CD4-positive, alpha-beta T cell (primary cell): ENCODE measurements around the gene SCFD1. TPM values are rescaled to one million over a fixed set of nuclear protein-coding genes. Genes with fewer than 3 reads are reported as not detected.

ENCODE experiments used
- ATAC-seq: fragments of 200-7000 bp; cut with Tn5 transposase; one replicate; pipeline ENCODE4 v1.10.0; 2022; ENCODE audit warnings: mild to moderate bottlenecking; ENCODE audit not compliant: poor library complexity
- CTCF ChIA-PET: fragments of 350-600 bp; sonication (Branson Sonifier 250); formaldehyde crosslinking; loops from one replicate; lab custom pipeline; 2021; ENCODE audit warnings: antibody characterized with exemption, inconsistent platforms; lab: Charles Lee
- POLR2A ChIA-PET: fragments of 350-600 bp; sonication (Branson Sonifier 250); formaldehyde crosslinking; loops from one replicate; lab custom pipeline; 2021; ENCODE audit warnings: antibody characterized with exemption, inconsistent platforms; lab: Charles Lee
- DNase-seq, 14 experiments: peaks; one replicate each; pipeline ENCODE4 v3.0.0-alpha.2; 2013 to 2020; ENCODE audit warnings: mixed read lengths in 2 of 14
- H3K27ac ChIP-seq, 2 donors: one replicate each; pipeline versions ENCODE4 v1.5.1 to v1.7.0; 2013; ENCODE audit warnings: low read length in 2 of 2, low read depth in 1 of 2, mild to moderate bottlenecking in 1 of 2
- H3K27me3 ChIP-seq, 2 experiments: 1 replicate in 1 of 2; 2 replicates in 1 of 2; pipeline versions ENCODE4 v1.6.1 to v1.7.0; 2013; ENCODE audit warnings: low read length in 2 of 2, control low read depth in 1 of 2, mild to moderate bottlenecking in 1 of 2, moderate library complexity in 1 of 2; ENCODE audit not compliant: insufficient read depth in 2 of 2, control insufficient read depth in 1 of 2
- H3K36me3 ChIP-seq: one replicate; pipeline ENCODE4 v1.6.1; 2013; ENCODE audit warnings: low read length, control low read depth; ENCODE audit not compliant: insufficient read depth
- H3K4me1 ChIP-seq: one replicate; pipeline ENCODE4 v1.6.1; 2013; ENCODE audit warnings: low read length, control low read depth; ENCODE audit not compliant: insufficient read depth
- H3K4me3 ChIP-seq: one replicate; pipeline ENCODE4 v1.5.1; 2013; ENCODE audit warnings: mild to moderate bottlenecking, low read length, moderate library complexity
- H3K9me3 ChIP-seq, 2 experiments: 1 replicate in 1 of 2; 2 replicates in 1 of 2; pipeline versions ENCODE4 v1.6.1 to v1.7.0; 2013; ENCODE audit warnings: low read length in 2 of 2, mild to moderate bottlenecking in 2 of 2, control low read depth in 1 of 2, moderate library complexity in 1 of 2; ENCODE audit not compliant: control insufficient read depth in 1 of 2, insufficient read depth in 1 of 2
- H3K27ac Mint-ChIP-seq: one replicate; pipeline ENCODE4 v1.8.0; 2020; ENCODE audit warnings: mixed read lengths
- H3K27me3 Mint-ChIP-seq: one replicate; pipeline ENCODE4 v1.8.0; 2021; ENCODE audit warnings: mixed read lengths
- H3K36me3 Mint-ChIP-seq: one replicate; pipeline ENCODE4 v1.8.0; 2021; ENCODE audit warnings: low read depth, mixed read lengths
- H3K4me1 Mint-ChIP-seq: one replicate; pipeline ENCODE4 v1.8.0; 2021; ENCODE audit warnings: low read depth, mixed read lengths
- H3K4me3 Mint-ChIP-seq: one replicate; pipeline ENCODE4 v1.8.0; 2020; ENCODE audit warnings: mild to moderate bottlenecking, mixed read lengths
- H3K9me3 Mint-ChIP-seq: one replicate; pipeline ENCODE4 v1.8.0; 2020; ENCODE audit warnings: mixed read lengths
- CTCF ChIP-seq: fragments of 200-600 bp; IDR thresholded peaks from one replicate; pipeline ENCODE4 v1.8.0; 2022; ENCODE audit warnings: antibody characterized with exemption, mild to moderate bottlenecking
- intact Hi-C, 2 experiments: fragments of 100-400 bp; cut with DNase I in 1 of 2; cut with micrococcal nuclease in 1 of 2; formaldehyde crosslinking; loops; one replicate each; pipeline versions ENCODE4 v1.15.1 to v1.9.0; 2023 to 2025; cut with DNase I, micrococcal nuclease
- total RNA-seq, 174 experiments: library from RNA in 2 of 174; stranded (reverse) in 2 of 174; gene quantifications; one replicate each; pipeline ENCODE4 v1.2.3 and lab custom pipeline; 2021 to 2026

SCFD1 gene
- total RNA-seq, 2 experiments from 2014 or later = 59.0 to 63.6 TPM

DNA sequence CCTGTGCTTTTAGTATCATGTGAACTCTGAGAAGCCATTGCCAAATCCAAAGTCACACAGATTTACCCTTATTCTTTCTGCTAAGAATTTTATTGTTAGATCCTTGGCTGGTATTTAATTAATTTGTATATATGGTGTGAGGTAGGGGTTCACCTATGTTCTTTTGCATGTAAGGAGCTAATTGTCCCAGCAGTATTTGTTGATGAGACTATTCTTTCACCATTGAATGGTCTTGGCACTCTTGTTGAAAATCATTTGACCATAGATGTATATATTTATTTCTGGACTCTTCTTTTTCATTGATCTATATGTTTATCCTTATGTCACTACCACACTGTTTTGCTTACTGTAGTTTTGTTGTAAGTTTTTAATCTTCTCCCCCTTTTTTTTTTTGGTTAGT, 36.9 kb upstream of the SCFD1 start:
- H3K27ac ChIP-seq = no peak overlapping the region
- no peak overlapping the region for H3K4me3 ChIP-seq
- Mint-ChIP-seq H3K36me3 (peaks cover 88% of the 10 kb centered on the region), H3K27me3 (no peaks in the 10 kb centered on the region), H3K9me3 (peaks cover 13% of the 10 kb centered on the region), H3K27ac (no peak overlapping the region), H3K4me1 (peaks cover 43% of the 10 kb centered on the region), H3K4me3 (no peak overlapping the region)
- ChIA-PET CTCF (no interaction called here), POLR2A (no interaction called here)
- intact Hi-C loops = no loop called here
- peaks cover 0 to 4% of the 10 kb centered on the region in 2 experiments for H3K9me3 ChIP-seq
- DNase-seq = no peak
- peaks cover 43% of the 10 kb centered on the region for H3K36me3 ChIP-seq
- no peaks in the 10 kb centered on the region for H3K27me3 ChIP-seq
- H3K4me1 ChIP-seq = no peaks in the 10 kb centered on the region
- no peak for ATAC-seq
- TF ChIP-seq CTCF = no peak

GRCh38 chr14:30587141-30587540, 35.0 kb upstream of the SCFD1 start:
- POLR2A ChIA-PET = no interaction called here
- H3K27ac Mint-ChIP-seq = no peak overlapping the region
- peaks cover 37% of the 10 kb centered on the region for H3K4me1 Mint-ChIP-seq
- DNase-seq (no peak), ATAC-seq (no peak)
- no peak for TF ChIP-seq CTCF
- CTCF ChIA-PET = no interaction called here
- Histone ChIP-seq H3K27me3 (no peaks in the 10 kb centered on the region), H3K9me3 (peaks cover 0 to 4% of the 10 kb centered on the region in 2 experiments), H3K27ac (no peak overlapping the region), H3K4me1 (no peaks in the 10 kb centered on the region), H3K36me3 (peaks cover 60% of the 10 kb centered on the region), H3K4me3 (no peak overlapping the region)
- intact Hi-C loops = no loop called here
- no peaks in the 10 kb centered on the region for H3K27me3 Mint-ChIP-seq
- peaks cover 13% of the 10 kb centered on the region for H3K9me3 Mint-ChIP-seq
- no peak overlapping the region for H3K4me3 Mint-ChIP-seq
- H3K36me3 Mint-ChIP-seq = peaks cover 97% of the 10 kb centered on the region

GRCh38 chr14:30588873-30589272, 33.2 kb upstream of the SCFD1 start:
- CTCF ChIA-PET = no interaction called here
- intact Hi-C loops = no loop called here
- Mint-ChIP-seq H3K36me3 (peaks cover 91% of the 10 kb centered on the region), H3K27ac (peak overlapping the region; percentile 17), H3K9me3 (peaks cover 7% of the 10 kb centered on the region), H3K4me3 (no peak overlapping the region), H3K27me3 (no peaks in the 10 kb centered on the region), H3K4me1 (peaks cover 33% of the 10 kb centered on the region)
- Histone ChIP-seq H3K36me3 (peaks cover 62% of the 10 kb centered on the region), H3K4me1 (no peaks in the 10 kb centered on the region), H3K9me3 (peaks cover 0 to 4% of the 10 kb centered on the region in 2 experiments), H3K4me3 (no peak overlapping the region), H3K27me3 (no peaks in the 10 kb centered on the region), H3K27ac (no peak overlapping the region)
- ATAC-seq = no peak
- DNase-seq = no peak
- no peak for TF ChIP-seq CTCF
- POLR2A ChIA-PET = no interaction called here
